T-helper 2 cell treated with Interferon-gamma antibody and Interleukin-4, amounts not matched to agents 5 μg/mL and 100 μg/mL, for 36 hours (primary cell): Measurements from ENCODE around the gene CLN6.
"Not testable (repeated sequence)": the region's sequence is repeated elsewhere in the genome, so short reads cannot be mapped to it uniquely, and the experiment has no call there.

Experiments
- DNase-seq: peaks from one replicate; pipeline ENCODE4 v3.0.0; 2021; ENCODE audit warnings: low spot score
- H3K27ac Mint-ChIP-seq: one replicate; pipeline ENCODE4 v1.8.0; 2021; ENCODE audit warnings: mild to moderate bottlenecking, mixed read lengths
- H3K27me3 Mint-ChIP-seq: one replicate; pipeline ENCODE4 v1.8.0; 2021; ENCODE audit warnings: low read depth, mixed read lengths
- H3K36me3 Mint-ChIP-seq: one replicate; pipeline ENCODE4 v1.8.0; 2021; ENCODE audit warnings: low read depth, mixed read lengths
- H3K4me1 Mint-ChIP-seq: one replicate; pipeline ENCODE4 v1.8.0; 2021; ENCODE audit warnings: low read depth, mixed read lengths
- H3K4me3 Mint-ChIP-seq: one replicate; pipeline ENCODE4 v1.8.0; 2022; ENCODE audit warnings: mild to moderate bottlenecking, moderate library complexity, mixed read lengths
- H3K9me3 Mint-ChIP-seq: one replicate; pipeline ENCODE4 v1.8.0; 2021; ENCODE audit warnings: mixed read lengths

Gene CLN6

GRCh38 chr15:68209735-68210408, 19.7 kb downstream of the CLN6 start:
- Mint-ChIP-seq H3K36me3 (peaks cover 9% of the 10 kb centered on the region), H3K9me3 (no peaks in the 10 kb centered on the region), H3K4me1 (peaks cover 31% of the 10 kb centered on the region), H3K4me3 (peak overlapping the region; percentile 65), H3K27me3 (no peaks in the 10 kb centered on the region), H3K27ac (peak overlapping the region; percentile 93)
- DNase-seq = peak; percentile 24

GRCh38 chr15:68209272-68209671, 20.3 kb downstream of the CLN6 start:
- Mint-ChIP-seq H3K9me3 (no peaks in the 10 kb centered on the region), H3K27me3 (no peaks in the 10 kb centered on the region), H3K4me1 (peaks cover 36% of the 10 kb centered on the region), H3K4me3 (peak overlapping the region; percentile 47), H3K27ac (peak overlapping the region; percentile 93), H3K36me3 (peaks cover 10% of the 10 kb centered on the region)
- DNase-seq = no peak

GRCh38 chr15:68208636-68209240, 20.8 kb downstream of the CLN6 start:
- no peak for DNase-seq
- peak overlapping the region; percentile 47 for H3K4me3 Mint-ChIP-seq

GRCh38 chr15:68208136-68208535, 21.4 kb downstream of the CLN6 start:
- Mint-ChIP-seq H3K4me1 (peaks cover 36% of the 10 kb centered on the region), H3K27ac (peak overlapping the region; percentile 87), H3K36me3 (peaks cover 10% of the 10 kb centered on the region), H3K9me3 (no peaks in the 10 kb centered on the region), H3K27me3 (no peaks in the 10 kb centered on the region), H3K4me3 (peak overlapping the region; percentile 71)
- DNase-seq = no peak

More at GRCh38 chr15:68208636-68209240, 20.8 kb downstream of the CLN6 start:
- Mint-ChIP-seq H3K9me3 (no peaks in the 10 kb centered on the region), H3K27ac (peak overlapping the region; percentile 93), H3K36me3 (peaks cover 10% of the 10 kb centered on the region), H3K27me3 (no peaks in the 10 kb centered on the region), H3K4me1 (peaks cover 36% of the 10 kb centered on the region)

- no peak for DNase-seq
- Mint-ChIP-seq H3K4me3 (peak overlapping the region; percentile 18), H3K4me1 (peaks cover 36% of the 10 kb centered on the region), H3K27me3 (no peaks in the 10 kb centered on the region), H3K36me3 (peaks cover 10% of the 10 kb centered on the region), H3K27ac (peak overlapping the region; percentile 41), H3K9me3 (no peaks in the 10 kb centered on the region)
Measured at GRCh38 chr15:68207176-68207935, 22.2 kb downstream of the CLN6 start.

GRCh38 chr15:68206711-68207151, 22.8 kb downstream of the CLN6 start:
- H3K4me1 Mint-ChIP-seq = peaks cover 37% of the 10 kb centered on the region
- peak overlapping the region; percentile 26 for H3K27ac Mint-ChIP-seq
- no peaks in the 10 kb centered on the region for H3K9me3 Mint-ChIP-seq
- H3K36me3 Mint-ChIP-seq = peaks cover 10% of the 10 kb centered on the region
- H3K27me3 Mint-ChIP-seq = no peaks in the 10 kb centered on the region
- no peak overlapping the region for H3K4me3 Mint-ChIP-seq
- no peak for DNase-seq

- no peak for DNase-seq
- H3K36me3 Mint-ChIP-seq = peaks cover 10% of the 10 kb centered on the region
- peak overlapping the region; percentile 70 for H3K4me3 Mint-ChIP-seq
- H3K9me3 Mint-ChIP-seq = no peaks in the 10 kb centered on the region
- peak overlapping the region; percentile 82 for H3K27ac Mint-ChIP-seq
- H3K27me3 Mint-ChIP-seq = no peaks in the 10 kb centered on the region
- peaks cover 39% of the 10 kb centered on the region for H3K4me1 Mint-ChIP-seq
Measured at GRCh38 chr15:68205954-68206539, 23.5 kb downstream of the CLN6 start.

GRCh38 chr15:68205558-68205944, 24.0 kb downstream of the CLN6 start:
- peaks cover 39% of the 10 kb centered on the region for H3K4me1 Mint-ChIP-seq

GRCh38 chr15:68204776-68205557, 24.6 kb downstream of the CLN6 start, which contains the start of gene CALML4:
CALML4 (minus strand) TSS chr15:68205332; CDS start chr15:68205247, 85 bp downstream.
- no peak for DNase-seq

More at GRCh38 chr15:68205558-68205944, 24.0 kb downstream of the CLN6 start:
- Mint-ChIP-seq H3K27ac (peak overlapping the region; percentile 82), H3K4me3 (peak overlapping the region; percentile 70), H3K36me3 (peaks cover 10% of the 10 kb centered on the region), H3K27me3 (no peaks in the 10 kb centered on the region), H3K9me3 (no peaks in the 10 kb centered on the region)
- no peak for DNase-seq

GRCh38 chr15:68204361-68204760, 25.2 kb downstream of the CLN6 start:
- Mint-ChIP-seq H3K4me1 (peaks cover 30% of the 10 kb centered on the region), H3K27me3 (no peaks in the 10 kb centered on the region), H3K4me3 (peak overlapping the region; percentile 70), H3K36me3 (peaks cover 8% of the 10 kb centered on the region), H3K27ac (peak overlapping the region; percentile 60), H3K9me3 (no peaks in the 10 kb centered on the region)
- no peak for DNase-seq

More at GRCh38 chr15:68204776-68205557, 24.6 kb downstream of the CLN6 start, which contains the start of gene CALML4:
- peaks cover 36% of the 10 kb centered on the region for H3K4me1 Mint-ChIP-seq
- no peaks in the 10 kb centered on the region for H3K27me3 Mint-ChIP-seq
- no peaks in the 10 kb centered on the region for H3K9me3 Mint-ChIP-seq
- H3K4me3 Mint-ChIP-seq = peak within 1 kb of the TSS; percentile 70
- H3K27ac Mint-ChIP-seq = peak within 1 kb of the TSS; percentile 82
- peaks cover 10% of the 10 kb centered on the region for H3K36me3 Mint-ChIP-seq

GRCh38 chr15:68203956-68204355, 25.6 kb downstream of the CLN6 start:
- no peaks in the 10 kb centered on the region for H3K9me3 Mint-ChIP-seq
- no peak overlapping the region for H3K4me3 Mint-ChIP-seq
- DNase-seq = no peak
- no peaks in the 10 kb centered on the region for H3K27me3 Mint-ChIP-seq
- peaks cover 27% of the 10 kb centered on the region for H3K4me1 Mint-ChIP-seq
- peaks cover 8% of the 10 kb centered on the region for H3K36me3 Mint-ChIP-seq
- no peak overlapping the region for H3K27ac Mint-ChIP-seq

- no peaks in the 10 kb centered on the region for H3K9me3 Mint-ChIP-seq
- no peaks in the 10 kb centered on the region for H3K27me3 Mint-ChIP-seq
- no peak overlapping the region for H3K4me3 Mint-ChIP-seq
- DNase-seq = no peak
- H3K4me1 Mint-ChIP-seq = peaks cover 24% of the 10 kb centered on the region
- peaks cover 3% of the 10 kb centered on the region for H3K36me3 Mint-ChIP-seq
- peak overlapping the region; percentile 2 for H3K27ac Mint-ChIP-seq
Measured at GRCh38 chr15:68203486-68203885, 26.0 kb downstream of the CLN6 start.

- not testable (repeated sequence) for H3K27me3 Mint-ChIP-seq, H3K4me3 Mint-ChIP-seq, H3K36me3 Mint-ChIP-seq, DNase-seq, H3K9me3 Mint-ChIP-seq
- Mint-ChIP-seq H3K27ac (peak overlapping the region; percentile 2), H3K4me1 (peaks cover 21% of the 10 kb centered on the region)
Measured at GRCh38 chr15:68202994-68203393, 26.5 kb downstream of the CLN6 start.
